Osteocyte (in vitro differentiated cells): ENCODE measurements around the gene SULT2A1. TPM values are rescaled to one million over a fixed set of nuclear protein-coding genes. Genes with fewer than 3 reads are reported as not detected.

ENCODE experiments used
- DNase-seq: peaks from one replicate; pipeline ENCODE4 v3.0.0; 2021; ENCODE audit warnings: mixed read lengths; ENCODE audit not compliant: unreplicated experiment; ENCODE audit errors: extremely low spot score
- H3K27ac Mint-ChIP-seq: one replicate; pipeline ENCODE4 v1.8.0; 2021; ENCODE audit warnings: mild to moderate bottlenecking, mixed read lengths; ENCODE audit not compliant: unreplicated experiment
- H3K27me3 Mint-ChIP-seq: one replicate; pipeline ENCODE4 v1.8.0; 2021; ENCODE audit warnings: mixed read lengths; ENCODE audit not compliant: unreplicated experiment
- H3K36me3 Mint-ChIP-seq: one replicate; pipeline ENCODE4 v1.8.0; 2021; ENCODE audit warnings: mixed read lengths; ENCODE audit not compliant: unreplicated experiment
- H3K4me1 Mint-ChIP-seq: one replicate; pipeline ENCODE4 v1.8.0; 2021; ENCODE audit warnings: mixed read lengths; ENCODE audit not compliant: unreplicated experiment
- H3K4me3 Mint-ChIP-seq: one replicate; pipeline ENCODE4 v1.8.0; 2021; ENCODE audit warnings: mild to moderate bottlenecking, moderate library complexity, mixed read lengths; ENCODE audit not compliant: unreplicated experiment
- H3K9me3 Mint-ChIP-seq: one replicate; pipeline ENCODE4 v1.8.0; 2021; ENCODE audit warnings: mixed read lengths; ENCODE audit not compliant: unreplicated experiment
- CTCF ChIP-seq: fragments of 200-600 bp; sonication (generic); IDR thresholded peaks from 2 replicates; pipeline ENCODE4 v1.5.0; 2021; ENCODE audit warnings: antibody characterized with exemption, mild to moderate bottlenecking, moderate library complexity
- total RNA-seq: library from RNA; stranded (reverse); gene quantifications from 2 replicates; pipeline ENCODE4 v1.2.1, GENCODE V29; 2021

The SULT2A1 gene
- total RNA-seq, 1 donor from 2014 or later = not detected

- Mint-ChIP-seq H3K27ac (no peak overlapping the region), H3K4me1 (peaks cover 8% of the 10 kb centered on the region), H3K4me3 (no peak overlapping the region), H3K9me3 (no peaks in the 10 kb centered on the region), H3K36me3 (no peaks in the 10 kb centered on the region), H3K27me3 (peaks cover 43% of the 10 kb centered on the region)
- TF ChIP-seq CTCF = peak; percentile 52
- DNase-seq = no peak
Observed at GRCh38 chr19:47848823-47849473, 37.2 kb downstream of the SULT2A1 start.

GRCh38 chr19:47848425-47848822 is 37.7 kb downstream of the SULT2A1 start:
- H3K36me3 Mint-ChIP-seq = no peaks in the 10 kb centered on the region
- no peak for TF ChIP-seq CTCF
- peaks cover 8% of the 10 kb centered on the region for H3K4me1 Mint-ChIP-seq
- DNase-seq = no peak
- H3K27ac Mint-ChIP-seq = no peak overlapping the region
- H3K4me3 Mint-ChIP-seq = no peak overlapping the region
- peaks cover 39% of the 10 kb centered on the region for H3K27me3 Mint-ChIP-seq
- H3K9me3 Mint-ChIP-seq = no peaks in the 10 kb centered on the region

GRCh38 chr19:47842941-47843340 is 43.2 kb downstream of the SULT2A1 start:
- Mint-ChIP-seq H3K27me3 (peaks cover 25% of the 10 kb centered on the region), H3K9me3 (no peaks in the 10 kb centered on the region), H3K4me1 (no peaks in the 10 kb centered on the region), H3K27ac (no peak overlapping the region), H3K36me3 (no peaks in the 10 kb centered on the region), H3K4me3 (no peak overlapping the region)
- no peak for DNase-seq
- TF ChIP-seq CTCF = no peak

- no peak overlapping the region for H3K4me3 Mint-ChIP-seq
- no peak for TF ChIP-seq CTCF
- no peak overlapping the region for H3K27ac Mint-ChIP-seq
- H3K36me3 Mint-ChIP-seq = no peaks in the 10 kb centered on the region
- no peaks in the 10 kb centered on the region for H3K4me1 Mint-ChIP-seq
- H3K9me3 Mint-ChIP-seq = no peaks in the 10 kb centered on the region
- DNase-seq = no peak
- H3K27me3 Mint-ChIP-seq = peaks cover 25% of the 10 kb centered on the region
Observed at GRCh38 chr19:47839913-47840312, 46.2 kb downstream of the SULT2A1 start.

GRCh38 chr19:47839411-47839810 is 46.7 kb downstream of the SULT2A1 start:
- H3K36me3 Mint-ChIP-seq = no peaks in the 10 kb centered on the region
- DNase-seq = no peak
- H3K4me3 Mint-ChIP-seq = no peak overlapping the region
- H3K27ac Mint-ChIP-seq = no peak overlapping the region
- no peak for TF ChIP-seq CTCF
- H3K4me1 Mint-ChIP-seq = no peaks in the 10 kb centered on the region
- no peaks in the 10 kb centered on the region for H3K9me3 Mint-ChIP-seq
- peaks cover 25% of the 10 kb centered on the region for H3K27me3 Mint-ChIP-seq
